ENCODE measurements around the gene PCDHGA1. TPM values are rescaled to one million over a fixed set of nuclear protein-coding genes. Genes with fewer than 3 reads are reported as not detected.
"Not testable (repeated sequence)": the region's sequence is repeated elsewhere in the genome, so short reads cannot be mapped to it uniquely, and the experiment has no call there.

The PCDHGA1 gene
- polyA plus RNA-seq, 1 experiment, result 2.2 TPM

GRCh38 chr5:141403387-141403786, 73.1 kb downstream of the PCDHGA1 start:
- ChIA-PET CTCF (interaction anchor here (0.9 to 2.0 kb wide), 5 partner anchors 14 to 164 kb away, joined by 3 to 18 read pairs (median 10); partner anchors contain the start of gene PCDHGB7), POLR2A (interaction anchor here (1.1 kb wide), 1 partner anchor 161 kb away, joined by 4 read pairs; no protein-coding TSS in a partner anchor)
- DNase-seq (ENCODE audit: low read depth, low spot score), result no peak
- TF ChIP-seq, protein P1, sequence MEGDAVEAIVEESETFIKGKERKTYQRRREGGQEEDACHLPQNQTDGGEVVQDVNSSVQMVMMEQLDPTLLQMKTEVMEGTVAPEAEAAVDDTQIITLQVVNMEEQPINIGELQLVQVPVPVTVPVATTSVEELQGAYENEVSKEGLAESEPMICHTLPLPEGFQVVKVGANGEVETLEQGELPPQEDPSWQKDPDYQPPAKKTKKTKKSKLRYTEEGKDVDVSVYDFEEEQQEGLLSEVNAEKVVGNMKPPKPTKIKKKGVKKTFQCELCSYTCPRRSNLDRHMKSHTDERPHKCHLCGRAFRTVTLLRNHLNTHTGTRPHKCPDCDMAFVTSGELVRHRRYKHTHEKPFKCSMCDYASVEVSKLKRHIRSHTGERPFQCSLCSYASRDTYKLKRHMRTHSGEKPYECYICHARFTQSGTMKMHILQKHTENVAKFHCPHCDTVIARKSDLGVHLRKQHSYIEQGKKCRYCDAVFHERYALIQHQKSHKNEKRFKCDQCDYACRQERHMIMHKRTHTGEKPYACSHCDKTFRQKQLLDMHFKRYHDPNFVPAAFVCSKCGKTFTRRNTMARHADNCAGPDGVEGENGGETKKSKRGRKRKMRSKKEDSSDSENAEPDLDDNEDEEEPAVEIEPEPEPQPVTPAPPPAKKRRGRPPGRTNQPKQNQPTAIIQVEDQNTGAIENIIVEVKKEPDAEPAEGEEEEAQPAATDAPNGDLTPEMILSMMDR (IDR thresholded peaks at IDR 0.05; ENCODE audit: low read depth, low read length), result no peak
- peak overlapping the region; percentile 45 for H3K4me3 ChIP-seq (ENCODE audit: low read depth, low read length)
- peaks cover 66% of the 10 kb centered on the region for H3K9me3 ChIP-seq (ENCODE audit: control insufficient read depth, insufficient read depth, low read length)
- H3K27ac ChIP-seq (ENCODE audit: low read depth, low read length), result no peak overlapping the region
- H3K27me3 ChIP-seq (ENCODE audit: control insufficient read depth, insufficient read depth, low read length), result no peaks in the 10 kb centered on the region

DNA sequence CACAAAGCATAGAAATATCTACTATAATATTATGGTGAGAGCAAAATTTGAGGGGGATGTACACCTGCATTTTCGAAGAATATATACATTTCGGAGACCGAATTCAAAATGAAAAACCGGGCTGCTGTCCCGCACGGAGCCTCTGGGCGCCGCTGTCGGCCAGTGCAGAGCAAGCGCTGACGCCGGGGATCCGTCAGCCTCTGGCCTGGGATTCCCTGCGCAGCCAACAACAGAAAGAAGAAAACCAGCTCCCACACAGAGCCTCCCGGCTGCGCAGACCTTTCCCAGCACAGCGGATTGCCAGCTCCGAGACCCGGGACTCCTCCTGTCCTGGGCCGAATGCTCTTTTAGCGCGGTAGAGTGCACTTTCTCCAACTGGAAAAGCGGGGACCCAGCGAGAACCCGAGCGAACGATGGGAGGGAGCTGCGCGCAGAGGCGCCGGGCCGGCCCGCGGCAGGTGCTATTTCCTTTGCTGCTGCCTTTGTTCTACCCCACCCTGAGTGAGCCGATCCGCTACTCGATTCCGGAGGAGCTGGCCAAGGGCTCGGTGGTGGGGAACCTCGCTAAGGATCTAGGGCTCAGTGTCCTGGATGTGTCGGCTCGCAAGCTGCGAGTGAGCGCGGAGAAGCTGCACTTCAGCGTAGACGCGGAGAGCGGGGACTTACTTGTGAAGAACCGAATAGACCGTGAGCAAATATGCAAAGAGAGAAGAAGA, 77.6 kb downstream of the PCDHGA1 start, which contains the start of gene PCDHGB6:
PCDHGB6 (plus strand) TSS at position 232 of the 716 bp plus-strand sequence; CDS start at position 414, 182 bp downstream.
- POLR2A ChIA-PET; DNase-seq (ENCODE audit: low read depth, low spot score): not testable (repeated sequence)

DNA sequence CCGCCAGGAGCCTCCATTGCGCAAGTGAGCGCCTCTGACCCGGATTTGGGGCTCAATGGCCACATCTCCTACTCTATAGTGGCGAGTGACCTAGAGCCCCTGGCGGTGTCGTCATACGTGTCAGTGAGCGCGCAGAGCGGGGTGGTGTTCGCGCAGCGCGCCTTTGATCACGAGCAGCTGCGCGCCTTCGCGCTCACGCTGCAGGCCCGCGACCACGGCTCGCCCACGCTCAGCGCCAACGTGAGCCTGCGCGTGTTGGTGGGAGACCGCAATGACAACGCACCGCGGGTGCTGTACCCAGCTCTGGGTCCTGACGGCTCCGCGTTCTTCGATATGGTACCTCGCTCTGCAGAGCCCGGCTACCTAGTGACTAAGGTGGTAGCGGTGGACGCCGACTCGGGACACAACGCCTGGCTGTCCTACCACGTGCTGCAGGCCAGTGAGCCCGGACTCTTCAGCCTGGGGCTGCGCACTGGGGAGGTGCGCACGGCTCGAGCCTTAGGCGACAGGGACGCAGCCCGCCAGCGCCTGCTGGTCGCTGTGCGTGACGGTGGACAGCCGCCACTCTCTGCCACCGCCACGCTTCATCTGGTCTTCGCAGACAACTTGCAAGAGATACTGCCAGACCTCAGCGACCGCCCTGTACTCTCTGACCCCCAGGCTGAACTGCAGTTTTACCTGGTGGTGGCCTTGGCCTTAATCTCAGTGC, 79.4 kb downstream of the PCDHGA1 start:
- no peak for DNase-seq (ENCODE audit: low read depth, low spot score)
- no peak overlapping the region for H3K27ac ChIP-seq (ENCODE audit: low read depth, low read length)
- TF ChIP-seq, protein P1 (IDR thresholded peaks at IDR 0.05; ENCODE audit: low read depth, low read length), result no peak
- CTCF ChIA-PET, result interaction anchor here (0.7 to 5.0 kb wide), 2 partner anchors 11 to 149 kb away, joined by 5 to 178 read pairs; partner anchors contain the start of gene PCDHGA11
- H3K9me3 ChIP-seq (ENCODE audit: control insufficient read depth, insufficient read depth, low read length), result peaks cover 63% of the 10 kb centered on the region
- H3K27me3 ChIP-seq (ENCODE audit: control insufficient read depth, insufficient read depth, low read length), result no peaks in the 10 kb centered on the region
- H3K4me3 ChIP-seq (ENCODE audit: low read depth, low read length), result no peak overlapping the region
- POLR2A ChIA-PET, result no interaction called here

More for the DNA sequence above, 77.6 kb downstream of the PCDHGA1 start, which contains the start of gene PCDHGB6:
- not testable (repeated sequence) for H3K27me3 ChIP-seq (ENCODE audit: control insufficient read depth, insufficient read depth, low read length); H3K27ac ChIP-seq (ENCODE audit: low read depth, low read length)
- Histone ChIP-seq H3K9me3 (ENCODE audit: control insufficient read depth, insufficient read depth, low read length) (peaks cover 63% of the 10 kb centered on the region), H3K4me3 (ENCODE audit: low read depth, low read length) (peak within 1 kb of the TSS; percentile 35)
- TF ChIP-seq, protein P1 (IDR thresholded peaks at IDR 0.05; ENCODE audit: low read depth, low read length), result peak; percentile 51
- CTCF ChIA-PET, result interaction anchor here (0.9 to 4.7 kb wide), 7 partner anchors 9 to 159 kb away, joined by 3 to 54 read pairs (median 4); partner anchors contain the start of genes PCDHGB3 and PCDHGB7

GRCh38 chr5:141411575-141411974, 81.3 kb downstream of the PCDHGA1 start:
- no peak overlapping the region for H3K27ac ChIP-seq (ENCODE audit: low read depth, low read length)
- no peak for DNase-seq (ENCODE audit: low read depth, low spot score)
- H3K9me3 ChIP-seq (ENCODE audit: control insufficient read depth, insufficient read depth, low read length), result peaks cover 58% of the 10 kb centered on the region
- CTCF ChIA-PET, result interaction anchor here (0.6 to 5.0 kb wide), 5 partner anchors 22 to 152 kb away, joined by 4 to 178 read pairs (median 9); partner anchors contain the start of genes PCDHGA1 and PCDHGB3
- no peaks in the 10 kb centered on the region for H3K27me3 ChIP-seq (ENCODE audit: control insufficient read depth, insufficient read depth, low read length)
- POLR2A ChIA-PET, result interaction anchor here (0.7 kb wide), 1 partner anchor 698 kb away, joined by 3 read pairs; no protein-coding TSS in a partner anchor
- no peak overlapping the region for H3K4me3 ChIP-seq (ENCODE audit: low read depth, low read length)
- TF ChIP-seq, protein P1 (IDR thresholded peaks at IDR 0.05; ENCODE audit: low read depth, low read length), result no peak

Measured in AG04450 (cell line).